Hepatocyte (in vitro differentiated cells): ENCODE results near the gene TOX4.

ENCODE experiments used
- EZH2 ChIP-seq: fragments of 200-600 bp; sonication (generic); IDR thresholded peaks from 2 replicates; pipeline ENCODE4 v1.6.1; 2016; ENCODE audit warnings: antibody characterized with exemption, mild to moderate bottlenecking, borderline replicate concordance
- EZH2phosphoT487 ChIP-seq: fragments of 200-600 bp; sonication (generic); IDR thresholded peaks from one replicate; pipeline ENCODE4 v1.6.1; 2018; ENCODE audit warnings: antibody characterized with exemption, mild to moderate bottlenecking, low read depth, moderate library complexity; ENCODE audit not compliant: unreplicated experiment, severe bottlenecking
- TF ChIP-seq, protein P1 (sequence below): fragments of 200-600 bp; sonication (generic); IDR thresholded peaks from 2 replicates; pipeline ENCODE4 v1.5.1; 2016; ENCODE audit warnings: antibody characterized with exemption, mild to moderate bottlenecking; ENCODE audit not compliant: poor library complexity

DNA sequence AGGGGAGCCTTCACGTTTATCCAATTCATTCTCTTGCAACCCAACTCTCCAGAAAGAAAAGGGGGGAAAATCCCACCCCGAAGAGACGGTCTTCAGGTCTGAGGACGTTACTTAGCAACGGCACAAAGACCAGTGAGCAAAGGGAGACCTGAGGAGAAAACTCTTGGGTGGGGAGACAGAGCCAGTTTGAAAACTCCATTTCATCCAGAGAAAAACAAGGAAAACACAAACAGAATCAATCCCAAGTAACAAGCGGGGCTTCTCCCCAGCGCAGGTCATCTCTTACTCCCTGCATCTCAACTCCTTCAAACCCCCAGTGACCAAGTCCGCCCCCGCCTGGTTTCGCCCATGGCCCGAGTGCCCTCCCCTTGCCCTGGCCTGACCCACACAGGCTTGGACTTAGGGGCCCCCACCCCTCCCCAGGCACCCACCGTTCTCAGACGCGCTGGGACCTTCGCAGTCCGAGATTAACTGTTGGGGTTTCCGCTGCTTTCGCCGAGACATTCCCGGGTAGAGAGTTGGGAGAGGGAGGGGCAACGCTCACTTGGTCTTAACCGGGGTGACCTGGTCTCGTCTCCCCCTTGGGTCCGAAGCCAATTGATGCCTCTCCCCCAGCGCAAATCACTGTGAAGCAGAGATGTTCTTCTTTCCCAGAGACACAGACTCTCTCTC lies 59.6 kb downstream of the TOX4 start:
- TF ChIP-seq, protein P1, sequence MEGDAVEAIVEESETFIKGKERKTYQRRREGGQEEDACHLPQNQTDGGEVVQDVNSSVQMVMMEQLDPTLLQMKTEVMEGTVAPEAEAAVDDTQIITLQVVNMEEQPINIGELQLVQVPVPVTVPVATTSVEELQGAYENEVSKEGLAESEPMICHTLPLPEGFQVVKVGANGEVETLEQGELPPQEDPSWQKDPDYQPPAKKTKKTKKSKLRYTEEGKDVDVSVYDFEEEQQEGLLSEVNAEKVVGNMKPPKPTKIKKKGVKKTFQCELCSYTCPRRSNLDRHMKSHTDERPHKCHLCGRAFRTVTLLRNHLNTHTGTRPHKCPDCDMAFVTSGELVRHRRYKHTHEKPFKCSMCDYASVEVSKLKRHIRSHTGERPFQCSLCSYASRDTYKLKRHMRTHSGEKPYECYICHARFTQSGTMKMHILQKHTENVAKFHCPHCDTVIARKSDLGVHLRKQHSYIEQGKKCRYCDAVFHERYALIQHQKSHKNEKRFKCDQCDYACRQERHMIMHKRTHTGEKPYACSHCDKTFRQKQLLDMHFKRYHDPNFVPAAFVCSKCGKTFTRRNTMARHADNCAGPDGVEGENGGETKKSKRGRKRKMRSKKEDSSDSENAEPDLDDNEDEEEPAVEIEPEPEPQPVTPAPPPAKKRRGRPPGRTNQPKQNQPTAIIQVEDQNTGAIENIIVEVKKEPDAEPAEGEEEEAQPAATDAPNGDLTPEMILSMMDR = no peak
- no peak for TF ChIP-seq EZH2
- no peak for TF ChIP-seq EZH2phosphoT487
